Fibroblast of mammary gland (primary cell): ENCODE results near the gene MRPS11.
A peak's percentile ranks its signal among the peaks of the same experiment; 100 is the strongest.
"Not testable (repeated sequence)": the region's sequence is repeated elsewhere in the genome, so short reads cannot be mapped to it uniquely, and the experiment has no call there.

Source experiments
- DNase-seq: peaks from one replicate; pipeline ENCODE4 v3.0.0-alpha.2; 2010; ENCODE audit warnings: low read depth
- H3K4me3 ChIP-seq: 2 replicates; pipeline ENCODE4 v1.5.1; 2011; ENCODE audit warnings: low read depth, mild to moderate bottlenecking, low read length, moderate library complexity; ENCODE audit not compliant: control insufficient read depth
- CTCF ChIP-seq: conservative IDR thresholded peaks from 2 replicates; pipeline ENCODE4 v1.5.1; 2011; ENCODE audit warnings: low read depth, low read length, inconsistent platforms; ENCODE audit not compliant: control insufficient read depth, insufficient read depth

MRPS11 gene

GRCh38 chr15:88513195-88513594, 45.7 kb downstream of the MRPS11 start:
- peak; percentile 53 for DNase-seq
- no peak overlapping the region for H3K4me3 ChIP-seq
- TF ChIP-seq CTCF: no peak

- DNase-seq: no peak
- TF ChIP-seq CTCF: no peak
- no peak overlapping the region for H3K4me3 ChIP-seq
These were observed 51.4 kb downstream of the MRPS11 start for GRCh38 chr15:88518903-88519302.

- not testable (repeated sequence) for DNase-seq, H3K4me3 ChIP-seq
These were observed 56.6 kb downstream of the MRPS11 start for GRCh38 chr15:88524094-88524493.

- no peak for DNase-seq
- TF ChIP-seq CTCF: no peak
- no peak overlapping the region for H3K4me3 ChIP-seq
These were observed 57.9 kb downstream of the MRPS11 start for GRCh38 chr15:88525418-88525817.

GRCh38 chr15:88526247-88526879, 58.9 kb downstream of the MRPS11 start:
- no peak for DNase-seq
- TF ChIP-seq CTCF: no peak
- no peak overlapping the region for H3K4me3 ChIP-seq

- DNase-seq: peak; percentile 79
- no peak overlapping the region for H3K4me3 ChIP-seq
- TF ChIP-seq CTCF: no peak
These were observed 61.6 kb downstream of the MRPS11 start for GRCh38 chr15:88529021-88529630.
